ENCODE results near the gene ARFRP1.

The ARFRP1 gene

DNA sequence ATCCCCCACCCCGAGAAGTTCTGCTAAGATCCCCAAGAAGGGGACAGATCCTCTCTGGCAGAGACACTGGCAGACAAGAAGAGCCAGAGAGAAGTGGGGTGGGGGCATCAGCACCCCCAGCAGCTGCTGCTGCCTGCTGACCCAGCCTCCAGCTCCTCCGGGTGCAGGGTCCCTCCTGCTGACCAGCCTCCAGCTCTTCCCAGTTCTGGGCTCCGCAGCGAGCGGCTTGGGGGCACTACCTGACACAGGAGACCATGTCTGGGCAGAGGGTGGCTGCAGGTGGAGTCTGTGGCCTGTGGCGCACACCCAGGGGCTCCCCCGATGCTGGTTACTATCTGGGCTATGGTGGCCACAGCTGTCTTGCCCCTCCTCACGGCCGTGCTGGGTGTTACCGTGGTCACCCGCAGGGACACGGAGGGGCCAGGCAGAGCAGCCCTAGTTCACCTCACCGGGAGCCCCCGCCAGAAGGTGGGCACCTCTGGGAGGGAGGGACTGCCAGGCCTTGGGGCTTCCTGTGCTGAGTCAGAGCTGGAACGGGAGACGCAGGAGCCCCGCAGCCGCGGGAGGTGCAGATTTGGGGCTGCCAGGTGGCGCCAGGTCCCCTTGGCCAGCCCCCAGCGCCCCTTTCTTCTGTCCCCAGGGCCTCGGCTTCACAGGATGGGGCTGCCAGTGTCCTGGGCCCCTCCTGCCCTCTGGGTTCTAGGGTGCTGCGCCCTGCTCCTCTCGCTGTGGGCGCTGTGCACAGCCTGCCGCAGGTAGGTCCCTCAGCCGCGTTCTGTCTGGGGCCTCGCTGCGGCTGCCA lies 29.3 kb upstream of the ARFRP1 start:
- TF ChIP-seq SIN3A (IDR thresholded peaks at IDR 0.05; ENCODE audit: borderline replicate concordance, insufficient read depth, low read length) (no peak), TAF1 (IDR thresholded peaks at IDR 0.05; ENCODE audit: borderline replicate concordance, insufficient read depth, low read length) (no peak), FOXP2 (optimal IDR thresholded peaks at IDR 0.05; ENCODE audit: borderline replicate concordance, extremely low read depth, extremely low read length, insufficient read depth) (no peak), POLR2AphosphoS5 (IDR thresholded peaks at IDR 0.05; ENCODE audit: low read depth, low read length) (no peak), REST (IDR thresholded peaks at IDR 0.05; ENCODE audit: insufficient read depth in 1 of 2, low read depth in 2 of 2, low read length in 2 of 2) (no peak)

DNA sequence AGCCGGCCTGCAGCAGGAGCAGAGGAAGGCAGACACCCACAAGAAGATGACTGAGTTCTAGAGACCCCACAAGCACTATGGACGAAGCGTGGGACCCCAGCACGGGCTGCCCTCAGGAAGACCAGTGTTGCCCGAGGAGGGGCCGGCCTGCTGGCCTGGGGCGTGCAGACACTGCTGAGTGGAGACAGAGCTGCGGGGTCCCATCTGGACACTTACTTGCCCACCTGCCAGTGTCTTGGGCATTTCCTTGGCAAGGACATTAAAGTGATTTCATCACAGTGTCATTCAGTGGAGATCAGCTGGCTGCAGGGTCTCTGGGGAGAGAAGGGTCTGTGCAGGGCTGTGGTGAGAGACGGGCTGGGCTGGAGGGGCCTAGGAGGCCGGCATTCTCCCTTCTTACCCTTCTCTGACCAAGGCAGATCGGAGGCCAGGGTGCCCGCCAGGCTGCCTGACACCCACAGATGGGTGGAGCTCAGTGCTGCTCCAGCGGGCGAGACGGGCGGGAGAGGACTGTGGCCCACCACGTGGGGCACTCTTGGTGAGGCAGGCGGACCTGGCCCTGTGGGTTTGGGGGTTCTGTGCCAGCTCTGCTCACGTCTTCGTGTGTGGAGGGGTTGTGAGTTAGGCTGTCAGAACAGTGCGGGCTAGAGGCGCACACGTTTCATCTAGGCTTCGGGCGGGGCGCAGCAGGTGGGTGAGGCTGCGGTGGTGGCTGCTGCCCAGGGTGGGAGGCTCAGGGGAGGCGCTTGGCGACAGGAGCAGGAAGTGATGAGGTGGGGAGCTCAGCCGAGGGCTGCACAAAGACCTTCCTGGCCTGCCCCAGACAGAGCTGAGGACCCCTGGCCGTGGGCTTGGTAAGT lies 28.3 kb upstream of the ARFRP1 start, which contains the start of gene LIME1:
TSS of gene LIME1 (plus strand) at position 806 of the 860 bp plus-strand sequence. CDS start 886 bp downstream, outside the sequence.
- TF ChIP-seq TAF1 (IDR thresholded peaks at IDR 0.05; ENCODE audit: borderline replicate concordance, insufficient read depth, low read length): no peak
- no peak for TF ChIP-seq POLR2AphosphoS5 (IDR thresholded peaks at IDR 0.05; ENCODE audit: low read depth, low read length)
- no peak for TF ChIP-seq SIN3A (IDR thresholded peaks at IDR 0.05; ENCODE audit: borderline replicate concordance, insufficient read depth, low read length)
- TF ChIP-seq REST (IDR thresholded peaks at IDR 0.05; ENCODE audit: insufficient read depth in 1 of 2, low read depth in 2 of 2, low read length in 2 of 2): no peak
- no peak for TF ChIP-seq FOXP2 (optimal IDR thresholded peaks at IDR 0.05; ENCODE audit: borderline replicate concordance, extremely low read depth, extremely low read length, insufficient read depth)

GRCh38 chr20:63734946-63735858 lies 27.4 kb upstream of the ARFRP1 start:
- TF ChIP-seq POLR2AphosphoS5 (IDR thresholded peaks at IDR 0.05; ENCODE audit: low read depth, low read length) (no peak), TAF1 (IDR thresholded peaks at IDR 0.05; ENCODE audit: borderline replicate concordance, insufficient read depth, low read length) (no peak), SIN3A (IDR thresholded peaks at IDR 0.05; ENCODE audit: borderline replicate concordance, insufficient read depth, low read length) (no peak), FOXP2 (optimal IDR thresholded peaks at IDR 0.05; ENCODE audit: borderline replicate concordance, extremely low read depth, extremely low read length, insufficient read depth) (no peak), REST (IDR thresholded peaks at IDR 0.05; ENCODE audit: insufficient read depth in 1 of 2, low read depth in 2 of 2, low read length in 2 of 2) (no peak)

DNA sequence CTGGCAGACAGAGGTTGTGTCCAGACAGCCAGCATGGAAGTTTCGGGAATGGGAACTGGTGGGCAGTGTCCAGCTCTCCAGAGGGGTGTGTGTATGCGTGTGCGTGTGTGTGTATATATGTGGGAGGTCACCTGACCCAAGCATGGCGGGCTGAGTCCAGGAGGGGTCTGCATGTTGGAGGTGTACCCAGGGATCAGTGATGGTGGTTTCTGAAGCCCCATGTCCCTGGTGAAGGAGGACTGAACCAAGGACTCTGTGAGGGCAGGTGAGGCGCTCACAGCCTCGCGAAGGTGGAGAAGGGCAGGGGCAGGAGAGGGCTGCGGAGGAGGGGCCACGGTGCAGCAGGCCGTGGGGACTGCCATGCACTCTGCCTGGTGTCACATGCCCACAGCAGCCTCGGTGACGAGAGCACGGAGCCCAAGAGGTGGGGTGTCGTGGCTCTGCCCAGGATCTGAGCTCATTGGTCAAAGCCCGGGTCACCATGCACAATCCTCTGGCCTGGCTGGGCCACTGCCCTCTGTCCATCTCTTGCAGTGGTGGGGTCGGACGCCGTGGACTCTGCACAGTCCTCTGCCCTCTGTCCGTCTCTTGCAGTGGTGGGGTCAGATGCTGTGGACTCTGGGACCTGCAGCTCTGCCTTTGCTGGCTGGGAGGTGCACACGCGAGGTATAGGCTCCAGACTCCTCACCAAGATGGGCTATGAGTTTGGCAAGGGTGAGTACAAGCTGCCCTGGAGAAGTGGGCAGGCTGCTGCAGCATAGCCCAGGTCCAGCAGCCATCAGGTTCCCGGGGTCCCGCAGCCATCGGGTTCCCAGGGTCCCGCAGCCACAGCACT lies 26.6 kb upstream of the ARFRP1 start:
- TF ChIP-seq SIN3A (IDR thresholded peaks at IDR 0.05; ENCODE audit: borderline replicate concordance, insufficient read depth, low read length): no peak
- TF ChIP-seq POLR2AphosphoS5 (IDR thresholded peaks at IDR 0.05; ENCODE audit: low read depth, low read length): no peak
- TF ChIP-seq TAF1 (IDR thresholded peaks at IDR 0.05; ENCODE audit: borderline replicate concordance, insufficient read depth, low read length): no peak
- TF ChIP-seq REST (IDR thresholded peaks at IDR 0.05; ENCODE audit: insufficient read depth in 1 of 2, low read depth in 2 of 2, low read length in 2 of 2): no peak
- no peak for TF ChIP-seq FOXP2 (optimal IDR thresholded peaks at IDR 0.05; ENCODE audit: borderline replicate concordance, extremely low read depth, extremely low read length, insufficient read depth)
